Neural cell (in vitro differentiated cells): Measurements from ENCODE around the gene BCL2L2.

Experiments
- CTCF ChIP-seq: fragments of 450-650 bp; IDR thresholded peaks from 2 replicates; pipeline ENCODE4 v1.5.1; 2014; ENCODE audit warnings: antibody characterized with exemption, mild to moderate bottlenecking, moderate library complexity; ENCODE audit not compliant: poor library complexity, severe bottlenecking
- EP300 ChIP-seq: fragments of 450-650 bp; conservative IDR thresholded peaks from 2 replicates; pipeline ENCODE4 v1.6.1; 2014; ENCODE audit warnings: antibody characterized with exemption, mild to moderate bottlenecking, moderate library complexity; ENCODE audit not compliant: poor library complexity, severe bottlenecking

GRCh38 chr14:23307687-23308644 is 1.3 kb downstream of the BCL2L2 start:
- TF ChIP-seq CTCF = no peak
- no peak for TF ChIP-seq EP300
